HG02885 (cell line): Measurements from ENCODE around the gene LYL1.
"Not testable (repeated sequence)": the region's sequence is repeated elsewhere in the genome, so short reads cannot be mapped to it uniquely, and the experiment has no call there.

Experiments
- ATAC-seq: cut with Tn5 transposase; IDR thresholded peaks from one replicate; pipeline ENCODE4 v1.9.1; 2021; ENCODE audit warnings: mild to moderate bottlenecking; ENCODE audit not compliant: unreplicated experiment, poor library complexity

LYL1 gene

DNA sequence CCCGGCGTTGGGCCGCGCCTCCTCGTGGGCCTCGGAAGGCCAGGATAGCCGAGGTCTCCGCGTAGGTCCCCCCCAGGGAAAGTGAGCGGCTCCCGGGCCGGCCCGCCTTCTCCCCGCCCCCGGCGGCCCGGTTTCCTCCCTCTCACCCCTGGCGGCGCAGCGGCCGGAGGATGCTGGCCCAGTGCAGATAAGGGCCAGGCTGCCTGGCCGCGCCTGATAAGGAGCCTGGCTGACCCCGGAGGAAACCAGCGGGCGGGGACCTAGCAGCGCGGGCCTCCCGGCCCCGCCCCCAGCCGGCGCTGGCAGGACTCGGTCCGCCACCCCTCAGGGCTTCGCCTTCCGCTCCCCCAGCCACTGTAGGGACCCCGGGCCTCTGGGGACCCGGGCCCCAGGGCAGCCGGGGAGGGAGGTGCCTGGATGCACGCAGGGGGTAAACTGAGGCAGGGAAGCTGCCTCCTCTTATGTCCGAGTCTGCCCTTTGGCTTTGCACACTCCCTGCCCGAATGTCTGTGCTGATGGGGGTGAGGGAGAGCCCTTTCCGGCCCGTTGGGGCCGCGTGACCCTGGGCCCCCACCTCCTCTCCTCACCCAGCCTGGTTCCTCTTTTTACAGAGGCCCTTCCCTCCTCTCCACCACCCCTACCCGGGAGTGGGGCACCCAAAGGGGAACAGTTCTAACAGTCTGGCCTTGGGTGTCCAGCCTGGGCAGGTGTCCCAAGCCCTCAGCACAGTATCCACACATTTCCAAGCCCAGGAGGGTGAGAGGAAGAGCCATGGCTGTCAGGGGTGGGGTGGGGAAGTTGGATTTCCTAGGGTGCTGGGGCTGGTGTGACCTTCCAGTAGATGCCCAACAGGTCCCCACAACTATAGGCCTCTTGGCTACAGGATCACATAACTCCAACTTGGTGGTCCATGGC lies at the start of gene LYL1:
TSS of gene LYL1 (minus strand) at position 193 of the 915 bp plus-strand sequence. CDS start 1,687 bp downstream, outside the sequence.
- peak; percentile 55 for ATAC-seq

DNA sequence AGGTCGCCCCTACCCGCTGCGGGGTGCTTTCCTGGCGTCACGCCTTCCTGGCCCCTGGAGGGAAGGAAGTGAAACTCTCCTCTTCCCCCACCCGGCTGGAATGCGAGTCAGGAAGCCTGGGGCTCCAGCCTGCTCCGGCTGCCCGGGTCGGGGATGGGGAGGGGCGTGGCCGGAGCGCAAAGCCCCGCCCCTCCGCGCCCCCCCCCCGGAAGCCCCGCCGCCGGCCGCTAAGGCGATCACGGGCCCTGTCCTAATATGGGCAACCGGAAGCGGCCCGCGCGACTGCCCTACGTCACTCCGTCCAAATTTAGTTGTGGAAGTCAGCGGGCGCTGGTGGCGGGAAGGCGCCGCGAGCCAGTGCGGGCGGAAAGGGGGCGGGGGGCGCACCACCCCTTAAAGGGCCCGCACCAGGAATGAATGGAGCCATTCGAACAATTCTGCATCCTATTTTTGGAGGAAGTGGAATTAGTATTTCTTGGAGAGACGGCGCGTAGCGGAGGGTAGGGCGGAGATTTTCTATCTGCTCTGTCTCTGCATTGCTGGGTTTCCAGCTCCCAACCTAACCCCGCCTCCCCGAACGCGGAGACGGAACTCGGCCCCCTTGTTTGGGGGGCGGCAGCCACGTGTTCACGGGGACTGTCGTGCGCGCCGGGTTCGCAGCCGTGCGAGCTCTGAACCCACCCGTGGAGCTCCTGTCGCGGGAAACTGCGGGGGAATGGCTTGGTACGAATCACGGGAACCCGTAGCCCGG lies 49.1 kb upstream of the LYL1 start:
- peak; percentile 51 for ATAC-seq

DNA sequence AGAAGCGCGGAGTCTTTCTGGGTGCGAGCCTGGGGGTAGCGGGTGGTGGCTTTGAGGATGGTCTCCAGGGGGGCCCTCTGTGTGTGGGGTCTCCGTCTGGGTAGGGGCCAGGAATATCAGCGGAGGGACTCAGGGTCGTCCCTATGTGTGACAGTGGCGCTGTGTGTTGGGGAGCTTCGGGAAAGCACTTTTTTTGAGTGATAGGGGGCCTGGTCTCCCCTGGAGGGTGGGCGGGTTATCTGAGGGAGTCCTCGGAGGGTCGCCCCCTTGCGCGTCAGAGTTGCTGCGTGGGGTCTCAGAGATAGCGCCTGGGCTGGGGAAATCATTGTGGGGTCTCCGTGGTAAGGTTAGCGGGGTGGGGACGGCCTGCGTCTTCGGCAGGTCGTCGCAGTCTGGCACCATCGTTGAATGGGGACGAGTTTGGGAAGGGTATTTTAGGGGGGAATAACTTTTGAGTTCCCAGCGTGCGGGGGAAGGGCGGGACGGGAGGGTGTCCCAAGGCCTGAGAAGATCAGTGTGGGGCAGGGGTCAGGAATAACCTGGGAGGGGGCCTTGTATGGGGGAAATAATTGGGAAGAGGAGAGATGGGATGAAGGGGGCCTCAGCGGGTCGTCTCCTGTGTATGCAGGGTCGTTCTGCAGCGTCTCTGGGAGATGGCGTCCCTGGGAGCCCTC lies 48.4 kb upstream of the LYL1 start:
- no peak for ATAC-seq

GRCh38 chr19:13150187-13150930 lies 47.7 kb upstream of the LYL1 start, which contains the start of the genes IER2 and STX10:
Gene IER2, plus strand, starts transcription at chr19:13150411. Its CDS starts 2,776 bp downstream, at chr19:13153187.
Gene STX10, minus strand, starts transcription at chr19:13150375. Its CDS starts 202 bp downstream, at chr19:13150173.
- peak; percentile 48 for ATAC-seq

GRCh38 chr19:13149628-13150186 lies 47.0 kb upstream of the LYL1 start:
- ATAC-seq, result no peak

DNA sequence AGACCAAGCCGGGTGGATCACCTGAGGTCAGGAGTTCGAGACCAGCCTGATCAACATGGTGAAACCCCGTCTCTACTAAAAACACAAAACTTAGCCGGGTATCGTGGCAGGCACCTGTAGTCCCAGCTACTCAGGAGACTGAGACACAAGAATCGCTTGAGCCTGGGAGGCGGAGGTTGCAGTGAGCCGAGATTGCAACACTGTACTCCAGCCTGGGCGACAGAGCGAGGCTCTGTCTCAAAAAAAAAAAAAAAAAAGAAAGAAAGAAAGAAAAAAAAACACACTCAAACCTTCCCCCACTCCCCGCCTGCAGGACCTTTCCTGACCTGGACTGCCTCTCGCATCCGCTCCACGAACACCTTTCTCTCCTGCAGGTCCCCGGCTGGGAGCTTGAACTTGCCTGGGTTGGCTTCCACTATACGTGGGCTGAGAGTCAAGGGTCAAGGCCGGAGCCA lies 46.5 kb upstream of the LYL1 start:
- ATAC-seq, result not testable (repeated sequence)

GRCh38 chr19:13146763-13147563 lies 44.3 kb upstream of the LYL1 start:
- no peak for ATAC-seq

- ATAC-seq, result no peak
Measured at GRCh38 chr19:13139633-13140311, 37.1 kb upstream of the LYL1 start.

DNA sequence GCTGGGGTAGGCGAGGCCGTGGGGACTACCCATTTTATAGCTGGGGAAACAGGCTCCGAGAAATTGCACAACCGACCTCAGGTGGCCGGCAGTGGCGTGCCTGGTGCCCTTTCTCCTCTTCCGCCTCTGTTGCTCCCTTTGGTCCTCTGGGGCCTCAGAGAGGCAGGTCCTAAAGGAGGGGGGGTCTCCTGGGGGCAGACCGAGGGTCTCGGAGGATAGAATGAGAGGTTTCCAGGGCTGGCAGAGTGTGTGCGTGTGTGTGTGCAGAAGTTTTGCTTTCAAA lies 36.2 kb upstream of the LYL1 start:
- no peak for ATAC-seq

DNA sequence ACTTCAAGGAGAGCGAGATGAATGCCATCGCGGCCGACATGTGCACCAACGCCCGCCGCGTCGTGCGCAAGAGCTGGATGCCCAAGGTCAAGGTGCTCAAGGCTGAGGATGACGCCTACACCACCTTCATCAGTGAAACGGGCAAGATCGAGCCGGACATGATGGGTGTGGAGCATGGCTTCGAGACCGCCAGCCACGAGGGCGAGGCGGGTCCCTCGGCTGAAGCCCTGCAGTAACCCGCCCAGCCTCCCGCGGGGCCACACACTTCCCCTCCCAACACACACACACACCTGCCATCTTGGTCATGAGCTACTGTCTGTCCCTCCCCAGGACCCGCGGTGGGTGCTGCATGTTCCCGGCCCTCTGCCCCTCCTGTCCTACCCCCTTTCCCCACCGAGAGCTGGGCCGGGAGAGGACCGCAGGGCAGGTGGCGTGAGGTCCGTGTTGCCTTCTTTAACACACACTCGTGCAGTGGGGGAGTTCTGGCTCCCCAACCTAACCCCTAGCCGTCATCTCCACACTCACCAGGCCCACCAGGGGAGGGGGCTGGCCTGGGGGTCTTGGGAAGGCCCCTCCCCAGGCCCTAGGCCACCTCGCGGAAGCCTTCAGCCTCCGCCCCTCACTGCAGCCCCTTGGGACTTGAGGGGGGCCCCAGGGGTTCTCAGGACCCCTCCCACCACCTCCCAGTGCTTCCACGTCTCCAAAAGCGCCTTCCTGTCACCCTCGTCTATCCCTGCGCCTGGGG lies 35.7 kb upstream of the LYL1 start:
- ATAC-seq, result no peak

DNA sequence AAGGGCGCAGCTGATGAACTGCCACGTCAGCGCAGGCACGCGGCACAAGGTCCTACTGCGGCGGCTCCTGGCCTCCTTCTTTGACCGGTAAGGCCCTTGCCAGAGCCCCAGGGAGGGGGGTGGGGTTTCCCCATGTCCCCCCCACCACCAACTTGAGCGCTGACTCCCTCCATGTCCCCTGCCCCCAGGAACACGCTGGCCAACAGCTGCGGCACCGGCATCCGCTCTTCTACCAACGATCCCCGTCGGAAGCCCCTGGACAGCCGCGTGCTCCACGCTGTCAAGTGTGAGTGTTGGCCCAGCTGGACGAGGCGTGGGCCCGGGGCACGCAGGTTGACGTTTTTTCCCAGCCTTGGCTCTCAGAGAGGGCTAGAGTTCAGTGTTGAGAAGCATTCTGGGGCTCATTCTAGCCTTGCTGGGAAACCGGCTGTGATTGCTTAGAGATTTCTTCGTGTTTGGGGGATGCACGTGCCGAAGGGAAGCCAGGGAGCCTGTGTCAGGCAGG lies 34.7 kb upstream of the LYL1 start:
- ATAC-seq, result no peak

- no peak for ATAC-seq
Measured at GRCh38 chr19:13135068-13136062, 32.7 kb upstream of the LYL1 start.

DNA sequence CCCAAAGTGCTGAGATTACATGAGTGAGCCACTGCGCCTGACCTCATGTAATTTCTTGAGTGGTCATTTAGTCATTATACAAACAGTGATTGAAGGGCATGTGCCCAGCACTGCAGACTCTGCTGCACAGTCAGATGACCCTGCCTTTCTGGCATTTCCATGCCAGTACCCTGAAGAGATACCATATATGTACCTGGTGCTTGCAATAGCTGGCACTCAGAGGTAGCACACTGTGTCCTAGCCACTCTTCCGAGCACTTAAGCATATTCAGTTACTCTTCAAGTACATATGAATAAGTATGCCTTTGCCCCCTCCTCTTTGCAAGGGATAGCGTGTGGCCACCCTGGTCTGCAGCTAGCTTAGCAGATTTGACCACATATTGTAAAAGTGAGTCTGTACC lies 32.0 kb upstream of the LYL1 start:
- no peak for ATAC-seq

DNA sequence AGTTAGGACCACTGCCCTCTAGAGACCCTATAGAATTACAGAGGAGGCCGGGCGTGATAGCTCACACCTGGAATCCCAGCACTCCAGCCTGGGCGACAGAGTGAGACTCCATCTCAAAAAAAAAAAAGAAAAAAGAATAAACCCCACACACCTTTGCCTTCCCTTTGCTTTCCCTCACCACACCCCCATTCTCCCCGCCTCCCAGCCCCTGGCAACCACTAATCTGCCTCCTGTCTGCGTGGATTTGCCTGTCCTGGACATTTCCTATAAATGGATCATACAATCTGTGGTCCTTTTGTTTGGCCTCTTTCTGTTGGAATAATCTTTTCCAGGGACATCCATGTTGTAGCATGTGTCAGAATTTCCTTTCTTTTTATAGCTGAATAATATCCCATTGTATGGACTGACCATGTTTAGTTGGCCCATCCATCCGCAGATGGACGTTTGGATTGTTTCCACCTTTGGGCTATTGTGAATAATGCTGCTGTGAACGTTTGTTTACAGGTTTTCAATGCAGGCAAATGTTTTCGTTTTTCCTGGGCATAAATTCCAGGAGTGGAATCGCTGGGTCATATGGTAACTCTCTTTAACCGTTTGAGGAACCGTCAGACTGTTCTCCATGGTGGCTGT lies 30.7 kb upstream of the LYL1 start:
- no peak for ATAC-seq

GRCh38 chr19:13132471-13133180 lies 30.0 kb upstream of the LYL1 start:
- no peak for ATAC-seq
